Thoracic aorta (tissue), 2 donors: ENCODE measurements around the gene TNIK. TPM values are rescaled to one million over a fixed set of nuclear protein-coding genes. Genes with fewer than 3 reads are reported as not detected.

Source experiments
- ATAC-seq: fragments of 150-250 bp; one replicate; pipeline ENCODE4 v1.8.0; 2017; ENCODE audit warnings: low read depth; ENCODE audit not compliant: insufficient number of reproducible peaks, low FRiP score
- DNase-seq: peaks from one replicate; pipeline ENCODE4 v3.0.0-alpha.2; 2020; ENCODE audit warnings: low spot score
- H3K27ac ChIP-seq, 2 donors: fragments of 200-600 bp; sonication (generic); 1 replicate in 1 of 2; 2 replicates in 1 of 2; pipeline ENCODE4 v1.5.1; 2016; ENCODE audit warnings: mild to moderate bottlenecking in 2 of 2, moderate library complexity in 2 of 2
- H3K27me3 ChIP-seq: fragments of 200-600 bp; sonication (generic); replicated peaks from 2 replicates; pipeline ENCODE4 v1.6.0; 2016; ENCODE audit warnings: mild to moderate bottlenecking; ENCODE audit not compliant: insufficient read depth
- H3K36me3 ChIP-seq: fragments of 200-600 bp; sonication (generic); one replicate; pipeline ENCODE4 v1.5.1; 2016
- H3K4me1 ChIP-seq, 2 donors: fragments of 200-600 bp; sonication (generic); 1 replicate in 1 of 2; 2 replicates in 1 of 2; pipeline versions ENCODE4 v1.5.1 to v1.6.0; 2016; ENCODE audit warnings: low read depth in 2 of 2, mild to moderate bottlenecking in 1 of 2; ENCODE audit not compliant: control insufficient read depth in 1 of 2
- H3K4me3 ChIP-seq: fragments of 200-600 bp; sonication (generic); 2 replicates; pipeline ENCODE4 v1.5.1; 2016; ENCODE audit warnings: mild to moderate bottlenecking
- H3K9me3 ChIP-seq: fragments of 200-600 bp; sonication (generic); 2 replicates; pipeline ENCODE4 v1.5.1; 2016
- CTCF ChIP-seq: fragments of 200-600 bp; sonication (generic); IDR thresholded peaks from one replicate; pipeline ENCODE4 v1.5.1; 2019; ENCODE audit warnings: antibody characterized with exemption
- total RNA-seq, 2 donors: library from RNA; depleted of rRNA; stranded (reverse); fragments of >200 nt; gene quantifications; one replicate each; pipeline versions ENCODE4 v1.1.0 to v1.2.3, GENCODE V29; 2016

The TNIK gene
- total RNA-seq, 2 donors from 2014 or later, result 18.3 to 21.7 TPM

- Histone ChIP-seq H3K9me3 (no peaks in the 10 kb centered on the region), H3K27me3 (no peaks in the 10 kb centered on the region), H3K36me3 (no peaks in the 10 kb centered on the region), H3K27ac (no peak overlapping the region), H3K4me1 (peaks cover 0 to 11% of the 10 kb centered on the region in 2 donors), H3K4me3 (no peak overlapping the region)
- no peak for TF ChIP-seq CTCF
- ATAC-seq (no peak), DNase-seq (no peak)
Measured at GRCh38 chr3:171312741-171313140, 147.5 kb downstream of the TNIK start.

- ATAC-seq (no peak), DNase-seq (no peak)
- H3K27ac ChIP-seq, result no peak overlapping the region
- H3K4me1 ChIP-seq, result peaks cover 4 to 17% of the 10 kb centered on the region in 2 donors
- H3K36me3 ChIP-seq, result no peaks in the 10 kb centered on the region
- no peak for TF ChIP-seq CTCF
- no peaks in the 10 kb centered on the region for H3K9me3 ChIP-seq
- H3K27me3 ChIP-seq, result no peaks in the 10 kb centered on the region
- peak overlapping the region; percentile 37 for H3K4me3 ChIP-seq
Measured at GRCh38 chr3:171311784-171312183, 148.4 kb downstream of the TNIK start.

GRCh38 chr3:171309906-171310359 is 150.3 kb downstream of the TNIK start:
- Histone ChIP-seq H3K36me3 (no peaks in the 10 kb centered on the region), H3K4me3 (no peak overlapping the region), H3K27me3 (no peaks in the 10 kb centered on the region), H3K4me1 (peaks cover 6 to 28% of the 10 kb centered on the region in 2 donors), H3K9me3 (no peaks in the 10 kb centered on the region), H3K27ac (no peak overlapping the region)
- no peak for DNase-seq
- no peak for TF ChIP-seq CTCF
- ATAC-seq, result no peak

GRCh38 chr3:171307988-171308387 is 152.2 kb downstream of the TNIK start:
- TF ChIP-seq CTCF, result no peak
- Histone ChIP-seq H3K4me3 (no peak overlapping the region), H3K27me3 (no peaks in the 10 kb centered on the region), H3K36me3 (no peaks in the 10 kb centered on the region), H3K9me3 (no peaks in the 10 kb centered on the region), H3K4me1 (peaks cover 6 to 28% of the 10 kb centered on the region in 2 donors), H3K27ac (no peak overlapping the region)
- no peak for ATAC-seq
- no peak for DNase-seq

GRCh38 chr3:171307046-171307585 is 153.1 kb downstream of the TNIK start:
- Histone ChIP-seq H3K4me3 (peak overlapping the region; percentile 56), H3K27ac (peak overlapping the region; percentile 52 to 58), H3K9me3 (no peaks in the 10 kb centered on the region), H3K36me3 (no peaks in the 10 kb centered on the region), H3K27me3 (no peaks in the 10 kb centered on the region), H3K4me1 (peaks cover 6 to 24% of the 10 kb centered on the region in 2 donors)
- ATAC-seq, result no peak
- TF ChIP-seq CTCF, result no peak
- DNase-seq, result no peak
